Measurements from ENCODE around the gene TRIP10. TPM values are rescaled to one million over a fixed set of nuclear protein-coding genes. Genes with fewer than 3 reads are reported as not detected.
"Not testable (repeated sequence)": the region's sequence is repeated elsewhere in the genome, so short reads cannot be mapped to it uniquely, and the experiment has no call there.

The TRIP10 gene
- total RNA-seq, 1 donor from 2014 or later: 48.2 TPM

DNA sequence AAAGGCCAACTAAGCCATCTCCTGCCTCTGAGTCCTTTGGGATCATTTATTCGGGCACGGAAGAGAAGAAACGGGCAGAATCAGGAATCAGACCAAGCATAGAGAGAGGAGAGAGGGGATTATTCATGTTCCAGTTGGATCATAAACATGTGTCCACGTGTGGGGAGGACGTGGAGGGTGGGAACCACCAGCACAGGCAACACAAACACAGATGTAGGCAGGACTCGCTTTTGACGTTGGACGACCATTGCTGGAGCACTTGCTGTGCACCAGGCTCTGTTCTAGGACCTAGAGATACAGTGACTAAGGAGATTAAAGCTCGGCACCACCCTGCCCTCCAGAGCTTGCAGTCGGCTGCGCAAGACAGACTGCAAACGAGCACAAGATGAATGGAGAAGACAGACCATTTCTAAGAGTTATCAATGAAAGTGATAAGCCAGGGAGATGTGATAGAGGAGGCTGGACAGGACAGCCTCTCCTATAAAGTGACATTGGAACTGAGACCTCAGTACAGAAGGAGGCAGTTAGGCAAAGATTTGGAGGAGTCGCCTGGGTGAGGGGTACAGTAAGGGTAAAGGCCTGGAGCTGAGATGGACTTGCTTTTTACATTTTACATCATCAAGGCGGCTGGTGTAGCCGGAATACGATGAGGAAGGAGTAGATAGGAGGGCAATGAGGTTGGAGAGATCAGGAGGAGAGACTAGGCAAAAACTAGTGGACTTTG is 27.0 kb downstream of the TRIP10 start:
- Mint-ChIP-seq H3K36me3 (ENCODE audit: insufficient read depth) (no peaks in the 10 kb centered on the region), H3K9me3 (ENCODE audit: low read depth) (no peaks in the 10 kb centered on the region), H3K27ac (peak overlapping the region; percentile 96), H3K27me3 (peaks cover 7% of the 10 kb centered on the region), H3K4me1 (ENCODE audit: low read depth) (peaks cover 18% of the 10 kb centered on the region), H3K4me3 (ENCODE audit: low read depth) (peak overlapping the region; percentile 79)
- TF ChIP-seq, protein P1, sequence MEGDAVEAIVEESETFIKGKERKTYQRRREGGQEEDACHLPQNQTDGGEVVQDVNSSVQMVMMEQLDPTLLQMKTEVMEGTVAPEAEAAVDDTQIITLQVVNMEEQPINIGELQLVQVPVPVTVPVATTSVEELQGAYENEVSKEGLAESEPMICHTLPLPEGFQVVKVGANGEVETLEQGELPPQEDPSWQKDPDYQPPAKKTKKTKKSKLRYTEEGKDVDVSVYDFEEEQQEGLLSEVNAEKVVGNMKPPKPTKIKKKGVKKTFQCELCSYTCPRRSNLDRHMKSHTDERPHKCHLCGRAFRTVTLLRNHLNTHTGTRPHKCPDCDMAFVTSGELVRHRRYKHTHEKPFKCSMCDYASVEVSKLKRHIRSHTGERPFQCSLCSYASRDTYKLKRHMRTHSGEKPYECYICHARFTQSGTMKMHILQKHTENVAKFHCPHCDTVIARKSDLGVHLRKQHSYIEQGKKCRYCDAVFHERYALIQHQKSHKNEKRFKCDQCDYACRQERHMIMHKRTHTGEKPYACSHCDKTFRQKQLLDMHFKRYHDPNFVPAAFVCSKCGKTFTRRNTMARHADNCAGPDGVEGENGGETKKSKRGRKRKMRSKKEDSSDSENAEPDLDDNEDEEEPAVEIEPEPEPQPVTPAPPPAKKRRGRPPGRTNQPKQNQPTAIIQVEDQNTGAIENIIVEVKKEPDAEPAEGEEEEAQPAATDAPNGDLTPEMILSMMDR (IDR thresholded peaks at IDR 0.05; ENCODE audit: unreplicated experiment): no peak
- DNase-seq (ENCODE audit: low spot score, unreplicated experiment): no peak

DNA sequence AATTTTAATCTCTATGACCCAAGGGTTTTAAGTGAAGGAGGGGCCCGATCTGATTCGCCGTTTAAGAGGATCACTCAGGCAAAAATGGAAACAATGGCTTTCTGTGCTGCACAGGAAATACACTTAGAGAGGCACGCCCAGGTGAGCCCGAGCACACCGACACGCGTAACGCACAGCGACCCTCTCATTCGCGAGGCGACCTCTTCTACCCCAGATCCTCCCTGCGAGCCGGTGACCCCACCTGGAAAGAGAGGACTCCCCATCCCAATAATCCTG is 27.5 kb downstream of the TRIP10 start:
- H3K36me3 Mint-ChIP-seq (ENCODE audit: insufficient read depth): no peaks in the 10 kb centered on the region
- H3K9me3 Mint-ChIP-seq (ENCODE audit: low read depth): no peaks in the 10 kb centered on the region
- peak overlapping the region; percentile 79 for H3K4me3 Mint-ChIP-seq (ENCODE audit: low read depth)
- TF ChIP-seq, protein P1 (IDR thresholded peaks at IDR 0.05; ENCODE audit: unreplicated experiment): no peak
- DNase-seq (ENCODE audit: low spot score, unreplicated experiment): no peak
- H3K27me3 Mint-ChIP-seq: peaks cover 10% of the 10 kb centered on the region
- H3K27ac Mint-ChIP-seq: peak overlapping the region; percentile 96
- peaks cover 18% of the 10 kb centered on the region for H3K4me1 Mint-ChIP-seq (ENCODE audit: low read depth)

DNA sequence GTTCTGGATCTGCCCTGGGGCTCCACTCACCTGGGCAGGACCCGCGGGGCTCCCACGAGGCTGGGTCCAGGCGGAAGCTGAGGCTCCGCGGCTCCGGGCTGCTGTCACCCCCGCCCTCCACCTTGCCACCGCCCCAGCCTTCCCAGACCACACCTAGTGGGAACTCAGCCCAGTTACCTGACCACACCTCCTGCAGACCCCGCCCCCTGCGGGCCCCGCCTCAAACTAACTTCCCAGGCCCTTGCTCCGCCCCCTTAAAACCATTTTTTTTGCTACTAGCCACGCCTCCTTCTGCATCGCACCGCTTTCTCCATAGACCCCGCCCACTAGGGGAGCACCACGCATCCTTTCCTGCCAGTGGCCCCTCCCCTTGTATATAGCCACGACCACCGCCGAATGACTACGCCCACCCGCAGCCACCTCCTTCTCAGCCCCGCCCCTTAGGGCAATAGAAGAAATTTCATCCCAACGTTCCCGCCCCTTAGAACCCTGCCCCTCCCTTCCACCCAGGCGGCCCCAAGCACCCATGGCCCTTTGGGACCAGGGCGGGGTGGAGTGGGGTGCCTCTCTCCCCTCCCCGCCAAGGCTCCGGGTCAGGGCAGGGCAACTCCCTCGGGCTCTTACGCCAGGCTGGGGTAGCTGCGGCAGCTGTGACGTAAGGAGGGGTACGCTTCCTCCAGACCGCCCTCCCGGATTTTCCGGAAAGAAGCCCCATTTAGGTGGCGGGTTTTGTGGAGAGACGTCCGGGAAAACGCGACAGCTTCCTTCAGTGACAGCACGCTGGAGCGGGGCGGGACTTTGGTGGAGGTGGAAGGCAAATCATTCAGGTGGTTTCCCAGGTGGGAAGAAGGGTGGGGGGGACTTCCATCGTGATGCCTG is 28.1 kb downstream of the TRIP10 start, which contains the start of gene SH2D3A:
Gene SH2D3A, minus strand, starts transcription at position 79 of the 879 bp plus-strand sequence. CDS start 3,687 bp downstream, outside the sequence.
- Mint-ChIP-seq H3K27me3 (peaks cover 10% of the 10 kb centered on the region), H3K36me3 (ENCODE audit: insufficient read depth) (no peaks in the 10 kb centered on the region), H3K4me1 (ENCODE audit: low read depth) (peaks cover 18% of the 10 kb centered on the region), H3K4me3 (ENCODE audit: low read depth) (peak within 1 kb of the TSS; percentile 79), H3K9me3 (ENCODE audit: low read depth) (no peaks in the 10 kb centered on the region), H3K27ac (peak within 1 kb of the TSS; percentile 96)
- TF ChIP-seq, protein P1 (IDR thresholded peaks at IDR 0.05; ENCODE audit: unreplicated experiment): no peak
- peak; percentile 86 for DNase-seq (ENCODE audit: low spot score, unreplicated experiment)

DNA sequence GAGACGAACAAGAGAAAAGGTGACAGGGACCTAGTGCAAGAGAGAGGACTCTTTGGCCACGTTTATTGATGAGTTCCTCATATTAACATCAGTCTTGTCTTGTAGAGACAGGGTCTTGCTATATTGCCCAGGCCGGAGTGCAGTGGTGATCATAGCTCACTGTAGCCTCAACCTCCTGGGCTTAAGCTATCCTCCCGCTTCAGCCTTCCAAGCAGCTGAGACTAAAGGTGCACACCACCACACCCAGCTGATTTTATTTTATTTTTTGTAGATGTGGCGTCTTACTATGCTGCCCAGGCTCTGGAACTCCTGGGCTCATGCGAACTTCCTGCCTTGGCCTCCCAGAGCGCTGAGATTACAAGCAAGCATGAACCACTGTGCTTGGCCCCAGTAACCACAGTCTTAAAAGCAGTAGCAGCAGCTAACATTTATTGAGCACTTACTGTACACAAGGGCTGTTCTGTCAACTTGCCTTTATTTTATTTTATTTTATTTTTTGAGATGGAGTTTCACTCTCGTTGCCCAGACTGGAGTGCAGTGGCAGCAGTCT is 28.8 kb downstream of the TRIP10 start:
- Mint-ChIP-seq H3K4me1 (ENCODE audit: low read depth) (peaks cover 18% of the 10 kb centered on the region), H3K27ac (no peak overlapping the region), H3K9me3 (ENCODE audit: low read depth) (no peaks in the 10 kb centered on the region), H3K36me3 (ENCODE audit: insufficient read depth) (no peaks in the 10 kb centered on the region), H3K4me3 (ENCODE audit: low read depth) (peak overlapping the region; percentile 79), H3K27me3 (peaks cover 10% of the 10 kb centered on the region)
- no peak for DNase-seq (ENCODE audit: low spot score, unreplicated experiment)
- TF ChIP-seq, protein P1 (IDR thresholded peaks at IDR 0.05; ENCODE audit: unreplicated experiment): no peak

DNA sequence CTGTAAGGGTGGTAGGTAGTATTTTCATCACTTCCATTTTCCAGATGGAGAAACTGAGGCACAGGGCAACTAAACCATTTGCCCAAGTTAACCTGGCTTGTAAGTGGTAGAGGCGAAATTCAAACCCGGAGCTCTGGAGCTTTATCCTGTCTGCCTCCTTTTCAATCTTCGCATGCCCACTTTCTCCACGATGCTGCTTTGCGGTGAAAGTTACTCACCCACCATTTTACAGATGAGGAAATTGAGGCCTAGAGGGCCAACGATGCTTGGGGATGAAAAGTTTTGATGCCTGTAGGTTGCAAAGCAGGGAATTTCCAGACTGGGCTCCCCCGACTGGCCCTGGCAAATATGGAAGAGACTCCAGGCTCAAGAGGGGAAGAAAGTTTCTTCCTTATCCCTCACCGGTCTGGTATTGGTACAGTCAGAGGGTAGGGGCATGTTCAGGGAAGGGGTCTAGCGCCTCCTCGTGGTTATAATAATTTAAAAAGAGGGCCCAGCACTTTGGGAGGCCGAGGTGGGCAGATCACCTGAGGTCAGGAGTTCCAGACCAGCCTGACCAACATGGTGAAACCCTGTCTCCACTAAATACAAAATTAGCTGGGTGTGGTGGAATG is 29.6 kb downstream of the TRIP10 start:
- no peak overlapping the region for H3K27ac Mint-ChIP-seq
- DNase-seq (ENCODE audit: low spot score, unreplicated experiment): no peak
- TF ChIP-seq, protein P1 (IDR thresholded peaks at IDR 0.05; ENCODE audit: unreplicated experiment): peak; percentile 42
- no peaks in the 10 kb centered on the region for H3K36me3 Mint-ChIP-seq (ENCODE audit: insufficient read depth)
- peaks cover 10% of the 10 kb centered on the region for H3K27me3 Mint-ChIP-seq
- no peaks in the 10 kb centered on the region for H3K9me3 Mint-ChIP-seq (ENCODE audit: low read depth)
- H3K4me1 Mint-ChIP-seq (ENCODE audit: low read depth): peaks cover 18% of the 10 kb centered on the region
- no peak overlapping the region for H3K4me3 Mint-ChIP-seq (ENCODE audit: low read depth)

DNA sequence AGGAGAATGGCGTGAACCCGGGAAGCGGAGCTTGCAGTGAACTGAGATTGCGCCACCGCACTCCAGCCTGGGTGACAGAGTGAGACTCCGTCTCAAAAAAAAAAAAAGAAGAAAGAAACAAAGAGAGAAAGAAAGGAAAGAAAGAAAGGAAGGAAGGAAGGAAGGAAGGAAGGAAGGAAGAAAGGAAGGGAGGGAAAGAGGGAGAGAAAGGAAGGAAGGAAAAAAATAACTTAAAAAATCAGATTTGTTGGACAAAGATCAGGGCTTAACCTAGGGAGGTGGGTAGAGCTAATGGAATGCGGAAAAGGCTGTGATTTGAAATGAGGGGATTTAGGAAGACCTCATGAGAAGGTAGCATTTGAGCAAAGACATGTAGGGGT is 32.2 kb downstream of the TRIP10 start:
- peaks cover 10% of the 10 kb centered on the region for H3K27me3 Mint-ChIP-seq
- H3K36me3 Mint-ChIP-seq (ENCODE audit: insufficient read depth); H3K4me1 Mint-ChIP-seq (ENCODE audit: low read depth); H3K4me3 Mint-ChIP-seq (ENCODE audit: low read depth); H3K27ac Mint-ChIP-seq; DNase-seq (ENCODE audit: low spot score, unreplicated experiment); H3K9me3 Mint-ChIP-seq (ENCODE audit: low read depth): not testable (repeated sequence)
